Activated effector memory CD4-positive, alpha-beta T cell treated with Interleukin-2 at 50 U/mL for 16 hours (primary cell): Measurements from ENCODE around the gene CCR8.
"Not testable (repeated sequence)": the region's sequence is repeated elsewhere in the genome, so short reads cannot be mapped to it uniquely, and the experiment has no call there.

Experiments
- DNase-seq: peaks from one replicate; pipeline ENCODE4 v3.0.0-alpha.2; 2020

Gene CCR8

GRCh38 chr3:39317571-39318169 is 11.8 kb upstream of the CCR8 start:
- no peak for DNase-seq

- no peak for DNase-seq
Measured at GRCh38 chr3:39318301-39318700, 11.2 kb upstream of the CCR8 start.

GRCh38 chr3:39319249-39319648 is 10.3 kb upstream of the CCR8 start:
- DNase-seq: no peak

- not testable (repeated sequence) for DNase-seq
Measured at GRCh38 chr3:39321574-39321983, 7.9 kb upstream of the CCR8 start.

- DNase-seq: not testable (repeated sequence)
Measured at GRCh38 chr3:39322209-39322715, 7.2 kb upstream of the CCR8 start.

GRCh38 chr3:39322936-39323335 is 6.6 kb upstream of the CCR8 start:
- no peak for DNase-seq

- no peak for DNase-seq
Measured at GRCh38 chr3:39323494-39323893, 6.0 kb upstream of the CCR8 start.

- DNase-seq: no peak
Measured at GRCh38 chr3:39325236-39325635, 4.3 kb upstream of the CCR8 start.

GRCh38 chr3:39327053-39327745 is 2.3 kb upstream of the CCR8 start:
- DNase-seq: no peak

- no peak for DNase-seq
Measured at GRCh38 chr3:39327746-39328349, 1.7 kb upstream of the CCR8 start.

GRCh38 chr3:39330824-39331223 is 1.3 kb downstream of the CCR8 start:
- DNase-seq: no peak

- DNase-seq: no peak
Measured at GRCh38 chr3:39332525-39332924, 3.0 kb downstream of the CCR8 start.

- no peak for DNase-seq
Measured at GRCh38 chr3:39333607-39334006, 4.1 kb downstream of the CCR8 start.

- no peak for DNase-seq
Measured at GRCh38 chr3:39334205-39334604, 4.7 kb downstream of the CCR8 start.

GRCh38 chr3:39338201-39338600 is 8.7 kb downstream of the CCR8 start:
- no peak for DNase-seq

- DNase-seq: no peak
Measured at GRCh38 chr3:39339086-39339485, 9.6 kb downstream of the CCR8 start.

GRCh38 chr3:39343076-39343717 is 13.7 kb downstream of the CCR8 start:
- DNase-seq: no peak

GRCh38 chr3:39343760-39344159 is 14.3 kb downstream of the CCR8 start:
- no peak for DNase-seq

- DNase-seq: no peak
Measured at GRCh38 chr3:39344746-39345344, 15.3 kb downstream of the CCR8 start.

- DNase-seq: no peak
Measured at GRCh38 chr3:39346785-39347585, 17.5 kb downstream of the CCR8 start.

GRCh38 chr3:39347586-39347876 is 18.0 kb downstream of the CCR8 start:
- no peak for DNase-seq

- DNase-seq: no peak
Measured at GRCh38 chr3:39349080-39349479, 19.6 kb downstream of the CCR8 start.

GRCh38 chr3:39350714-39351113 is 21.2 kb downstream of the CCR8 start:
- DNase-seq: no peak
